ENCODE data around the gene PTPRN2.

The PTPRN2 gene

GRCh38 chr7:157622408-157623205 is 965.0 kb downstream of the PTPRN2 start:
- peak; percentile 59 for DNase-seq (ENCODE audit: low read depth)
- no peak overlapping the region for H3K4me3 ChIP-seq (ENCODE audit: low read depth, low read length)
- TF ChIP-seq CTCF (conservative IDR thresholded peaks at IDR 0.05; ENCODE audit: low read depth, low read length), result no peak

GRCh38 chr7:157622000-157622399 is 965.6 kb downstream of the PTPRN2 start:
- no peak for DNase-seq (ENCODE audit: low read depth)
- no peak for TF ChIP-seq CTCF (conservative IDR thresholded peaks at IDR 0.05; ENCODE audit: low read depth, low read length)
- no peak overlapping the region for H3K4me3 ChIP-seq (ENCODE audit: low read depth, low read length)

GRCh38 chr7:157621131-157621681 is 966.4 kb downstream of the PTPRN2 start:
- DNase-seq (ENCODE audit: low read depth), result no peak
- H3K4me3 ChIP-seq (ENCODE audit: low read depth, low read length), result no peak overlapping the region
- TF ChIP-seq CTCF (conservative IDR thresholded peaks at IDR 0.05; ENCODE audit: low read depth, low read length), result no peak

- H3K4me3 ChIP-seq (ENCODE audit: low read depth, low read length), result no peak overlapping the region
- no peak for TF ChIP-seq CTCF (conservative IDR thresholded peaks at IDR 0.05; ENCODE audit: low read depth, low read length)
- no peak for DNase-seq (ENCODE audit: low read depth)
These were observed 967.0 kb downstream of the PTPRN2 start for GRCh38 chr7:157620616-157621015.

- TF ChIP-seq CTCF (conservative IDR thresholded peaks at IDR 0.05; ENCODE audit: low read depth, low read length), result no peak
- no peak for DNase-seq (ENCODE audit: low read depth)
- no peak overlapping the region for H3K4me3 ChIP-seq (ENCODE audit: low read depth, low read length)
These were observed 967.7 kb downstream of the PTPRN2 start for GRCh38 chr7:157619753-157620525.

- TF ChIP-seq CTCF (conservative IDR thresholded peaks at IDR 0.05; ENCODE audit: low read depth, low read length), result no peak
- DNase-seq (ENCODE audit: low read depth), result no peak
- no peak overlapping the region for H3K4me3 ChIP-seq (ENCODE audit: low read depth, low read length)
These were observed 968.6 kb downstream of the PTPRN2 start for GRCh38 chr7:157618823-157619606.

All from choroid plexus epithelial cell (primary cell).